ENCODE measurements around the gene NUMB.
"Not testable (repeated sequence)": the region's sequence is repeated elsewhere in the genome, so short reads cannot be mapped to it uniquely, and the experiment has no call there.

Gene NUMB

DNA sequence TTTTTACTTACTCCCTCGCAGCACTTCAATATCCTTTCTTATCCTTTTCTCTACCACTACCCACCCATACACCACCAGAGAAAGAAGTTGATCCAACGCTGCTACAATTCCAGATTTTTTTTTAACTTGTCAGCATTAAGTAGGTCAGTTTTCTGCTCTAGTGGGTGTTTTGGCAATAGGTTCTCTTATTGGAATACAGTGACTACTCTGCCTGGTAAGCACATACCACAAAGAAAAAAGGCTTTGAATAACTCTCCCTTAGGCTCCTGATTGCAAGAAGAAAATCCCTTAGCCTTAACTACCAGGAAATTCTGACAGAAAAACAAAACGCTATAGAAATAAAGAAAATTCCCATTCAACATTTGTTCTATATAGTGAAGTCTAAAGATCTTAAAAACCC is 72.0 kb downstream of the NUMB start:
- Histone ChIP-seq H3K79me2 (peaks cover 23% of the 10 kb centered on the region), H3K27ac (no peak overlapping the region), H3K4me1 (no peaks in the 10 kb centered on the region), H3K27me3 (ENCODE audit: control insufficient read depth, insufficient read depth, low read length) (no peaks in the 10 kb centered on the region), H3K4me2 (ENCODE audit: low read length) (no peak overlapping the region), H3K36me3 (ENCODE audit: control insufficient read depth, insufficient read depth, low read length) (no peaks in the 10 kb centered on the region), H2AFZ (no peak overlapping the region), H3K9me3 (ENCODE audit: control insufficient read depth, low read length) (no peaks in the 10 kb centered on the region), H3K9ac (no peak overlapping the region), H3K4me3 (ENCODE audit: low read depth, low read length) (no peak overlapping the region)
- TF ChIP-seq, protein P1, sequence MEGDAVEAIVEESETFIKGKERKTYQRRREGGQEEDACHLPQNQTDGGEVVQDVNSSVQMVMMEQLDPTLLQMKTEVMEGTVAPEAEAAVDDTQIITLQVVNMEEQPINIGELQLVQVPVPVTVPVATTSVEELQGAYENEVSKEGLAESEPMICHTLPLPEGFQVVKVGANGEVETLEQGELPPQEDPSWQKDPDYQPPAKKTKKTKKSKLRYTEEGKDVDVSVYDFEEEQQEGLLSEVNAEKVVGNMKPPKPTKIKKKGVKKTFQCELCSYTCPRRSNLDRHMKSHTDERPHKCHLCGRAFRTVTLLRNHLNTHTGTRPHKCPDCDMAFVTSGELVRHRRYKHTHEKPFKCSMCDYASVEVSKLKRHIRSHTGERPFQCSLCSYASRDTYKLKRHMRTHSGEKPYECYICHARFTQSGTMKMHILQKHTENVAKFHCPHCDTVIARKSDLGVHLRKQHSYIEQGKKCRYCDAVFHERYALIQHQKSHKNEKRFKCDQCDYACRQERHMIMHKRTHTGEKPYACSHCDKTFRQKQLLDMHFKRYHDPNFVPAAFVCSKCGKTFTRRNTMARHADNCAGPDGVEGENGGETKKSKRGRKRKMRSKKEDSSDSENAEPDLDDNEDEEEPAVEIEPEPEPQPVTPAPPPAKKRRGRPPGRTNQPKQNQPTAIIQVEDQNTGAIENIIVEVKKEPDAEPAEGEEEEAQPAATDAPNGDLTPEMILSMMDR (IDR thresholded peaks at IDR 0.05), result no peak

DNA sequence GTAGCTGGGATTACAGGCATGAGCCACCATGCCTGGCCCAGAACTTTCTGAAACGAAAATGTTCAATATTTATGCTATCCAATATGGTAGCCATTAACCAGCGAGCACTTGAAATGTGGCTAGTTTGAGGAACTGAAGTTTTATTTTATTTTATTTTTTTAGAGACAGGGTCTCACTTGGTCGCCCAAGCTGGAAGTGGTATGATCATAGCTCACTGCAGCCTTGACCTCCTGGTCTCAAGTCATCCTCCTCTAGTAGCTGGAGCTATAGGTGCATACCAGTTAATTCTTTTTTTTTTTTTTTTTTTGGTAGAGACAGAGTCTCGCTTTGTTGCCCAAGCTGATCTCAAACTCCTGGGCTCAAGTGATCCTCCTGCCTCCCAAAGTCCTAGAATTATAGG is 73.3 kb downstream of the NUMB start:
- H2AFZ ChIP-seq; H3K27me3 ChIP-seq (ENCODE audit: control insufficient read depth, insufficient read depth, low read length); H3K27ac ChIP-seq; H3K4me3 ChIP-seq (ENCODE audit: low read depth, low read length); H3K9ac ChIP-seq; H3K36me3 ChIP-seq (ENCODE audit: control insufficient read depth, insufficient read depth, low read length); H3K4me2 ChIP-seq (ENCODE audit: low read length); H3K4me1 ChIP-seq; H3K9me3 ChIP-seq (ENCODE audit: control insufficient read depth, low read length): not testable (repeated sequence)
- peaks cover 23% of the 10 kb centered on the region for H3K79me2 ChIP-seq

DNA sequence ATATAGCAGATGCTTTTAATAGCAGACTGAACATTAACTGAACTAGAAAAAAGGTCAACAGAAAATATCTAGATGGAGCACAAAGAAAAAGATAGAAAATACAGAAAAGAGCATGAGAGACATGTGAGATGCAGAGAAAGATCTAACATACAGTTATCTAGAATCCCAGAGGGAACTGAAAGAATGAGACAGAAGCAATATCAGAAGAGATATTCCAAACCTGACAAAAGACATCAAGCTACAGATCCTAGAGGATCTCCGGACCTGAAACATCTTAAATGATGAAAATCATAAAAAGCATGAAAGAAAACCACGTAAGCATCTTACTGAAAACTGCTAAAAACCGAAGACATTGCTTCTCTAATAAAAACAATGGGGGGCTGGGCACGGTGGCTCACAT is 75.0 kb downstream of the NUMB start:
- no peak overlapping the region for H3K4me2 ChIP-seq (ENCODE audit: low read length)
- H3K4me3 ChIP-seq (ENCODE audit: low read depth, low read length), result no peak overlapping the region
- no peaks in the 10 kb centered on the region for H3K4me1 ChIP-seq
- no peak overlapping the region for H3K9ac ChIP-seq
- H3K36me3 ChIP-seq (ENCODE audit: control insufficient read depth, insufficient read depth, low read length), result no peaks in the 10 kb centered on the region
- no peak overlapping the region for H3K27ac ChIP-seq
- TF ChIP-seq, protein P1 (IDR thresholded peaks at IDR 0.05), result no peak
- no peaks in the 10 kb centered on the region for H3K9me3 ChIP-seq (ENCODE audit: control insufficient read depth, low read length)
- H2AFZ ChIP-seq, result no peak overlapping the region
- no peaks in the 10 kb centered on the region for H3K27me3 ChIP-seq (ENCODE audit: control insufficient read depth, insufficient read depth, low read length)
- peaks cover 25% of the 10 kb centered on the region for H3K79me2 ChIP-seq

DNA sequence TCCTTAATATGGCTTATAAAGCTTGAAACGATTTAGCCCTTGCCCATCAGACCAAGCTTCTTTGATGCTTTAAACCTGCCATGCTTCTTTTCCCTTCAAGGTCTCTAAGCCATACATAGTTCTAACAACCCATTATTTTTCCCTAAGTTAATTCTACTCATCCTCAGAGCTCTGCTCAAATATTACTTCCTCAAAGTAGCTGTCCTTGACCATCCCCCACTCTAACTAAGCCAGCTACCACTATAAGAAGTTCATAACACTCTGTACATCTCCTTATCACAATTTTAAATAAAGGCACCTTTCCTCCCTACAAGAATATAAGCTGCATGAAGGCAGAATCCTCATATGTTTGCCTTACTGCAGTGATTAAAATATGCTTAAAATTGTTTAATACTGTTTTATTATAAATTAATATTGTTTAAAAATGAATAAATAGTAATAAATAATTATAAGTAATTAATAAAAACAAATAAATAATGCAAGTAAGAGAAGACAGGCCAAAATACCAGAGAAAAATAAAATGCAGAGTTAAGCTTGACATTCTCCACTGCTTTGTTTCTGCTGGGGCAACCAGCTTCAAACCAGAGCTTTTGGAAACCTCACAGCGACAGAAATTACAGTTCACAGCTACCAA is 76.8 kb downstream of the NUMB start:
- H3K4me1 ChIP-seq, result no peaks in the 10 kb centered on the region
- no peaks in the 10 kb centered on the region for H3K9me3 ChIP-seq (ENCODE audit: control insufficient read depth, low read length)
- no peaks in the 10 kb centered on the region for H3K27me3 ChIP-seq (ENCODE audit: control insufficient read depth, insufficient read depth, low read length)
- no peak overlapping the region for H3K4me3 ChIP-seq (ENCODE audit: low read depth, low read length)
- H3K27ac ChIP-seq, result no peak overlapping the region
- no peaks in the 10 kb centered on the region for H3K36me3 ChIP-seq (ENCODE audit: control insufficient read depth, insufficient read depth, low read length)
- no peak overlapping the region for H3K9ac ChIP-seq
- no peak overlapping the region for H3K4me2 ChIP-seq (ENCODE audit: low read length)
- peaks cover 23% of the 10 kb centered on the region for H3K79me2 ChIP-seq
- no peak overlapping the region for H2AFZ ChIP-seq
- TF ChIP-seq, protein P1 (IDR thresholded peaks at IDR 0.05), result no peak

DNA sequence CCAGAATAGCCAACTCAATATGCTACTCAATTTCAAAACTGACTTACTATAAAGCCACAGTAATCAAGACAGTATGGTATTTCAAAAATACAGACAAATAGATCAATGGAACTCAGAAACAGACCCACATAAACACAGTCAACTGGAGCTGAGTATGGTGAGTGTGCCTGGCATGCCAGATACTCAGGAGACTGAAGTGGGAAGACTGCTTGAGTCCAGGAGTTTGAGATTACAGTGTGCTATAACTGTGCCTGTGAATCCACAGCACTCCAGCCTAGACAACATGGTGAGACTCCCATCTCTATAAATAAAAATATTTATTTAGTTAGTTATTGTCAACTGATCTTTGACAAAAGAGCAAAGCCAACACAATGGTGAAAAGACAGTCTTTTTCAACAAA is 81.8 kb downstream of the NUMB start:
- no peaks in the 10 kb centered on the region for H3K4me1 ChIP-seq
- peaks cover 9% of the 10 kb centered on the region for H3K79me2 ChIP-seq
- no peak overlapping the region for H3K4me2 ChIP-seq (ENCODE audit: low read length)
- no peaks in the 10 kb centered on the region for H3K27me3 ChIP-seq (ENCODE audit: control insufficient read depth, insufficient read depth, low read length)
- no peaks in the 10 kb centered on the region for H3K9me3 ChIP-seq (ENCODE audit: control insufficient read depth, low read length)
- TF ChIP-seq, protein P1 (IDR thresholded peaks at IDR 0.05), result no peak
- H3K4me3 ChIP-seq (ENCODE audit: low read depth, low read length), result no peak overlapping the region
- H3K27ac ChIP-seq, result no peak overlapping the region
- no peak overlapping the region for H2AFZ ChIP-seq
- no peaks in the 10 kb centered on the region for H3K36me3 ChIP-seq (ENCODE audit: control insufficient read depth, insufficient read depth, low read length)
- no peak overlapping the region for H3K9ac ChIP-seq

All from parathyroid adenoma (tissue), 2 donors.